Occipital lobe (tissue), 2 donors: Measurements from ENCODE around the gene UBN1. TPM values are rescaled to one million over a fixed set of nuclear protein-coding genes. Genes with fewer than 3 reads are reported as not detected.
"Not testable (repeated sequence)": the region's sequence is repeated elsewhere in the genome, so short reads cannot be mapped to it uniquely, and the experiment has no call there.

Experiments
- DNase-seq: peaks from one replicate; lab custom pipeline; 2025; lab: John Stamatoyannopoulos, UW
- total RNA-seq: library from RNA; depleted of rRNA; stranded (reverse); fragments of >200 nt; gene quantifications from one replicate; pipeline ENCODE4 v1.2.3, GENCODE V29; 2014

The UBN1 gene
- total RNA-seq, 1 donor from 2014 or later = 13.9 TPM

DNA sequence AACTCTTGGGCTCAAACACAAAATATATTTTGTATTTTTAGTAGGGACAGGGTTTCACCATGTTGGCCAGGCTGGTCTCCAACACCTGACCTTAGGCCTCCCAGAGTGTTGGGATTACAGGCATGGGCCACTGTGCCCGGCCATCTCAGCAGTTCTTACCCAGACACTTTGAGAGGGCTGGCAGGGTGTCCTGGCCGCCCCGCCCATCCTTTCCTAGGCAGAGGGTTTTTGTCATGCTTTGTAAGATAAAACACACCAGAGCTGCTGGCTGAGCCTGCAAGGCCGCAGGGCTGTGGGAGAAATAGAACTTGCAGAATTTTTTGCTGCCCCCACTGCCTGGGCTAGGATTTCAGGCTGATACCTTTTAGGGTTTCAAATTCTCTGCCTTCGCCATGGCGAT lies 80.9 kb downstream of the UBN1 start:
- no peak for DNase-seq

GRCh38 chr16:4929619-4930018 lies 82.3 kb downstream of the UBN1 start:
- DNase-seq = not testable (repeated sequence)

DNA sequence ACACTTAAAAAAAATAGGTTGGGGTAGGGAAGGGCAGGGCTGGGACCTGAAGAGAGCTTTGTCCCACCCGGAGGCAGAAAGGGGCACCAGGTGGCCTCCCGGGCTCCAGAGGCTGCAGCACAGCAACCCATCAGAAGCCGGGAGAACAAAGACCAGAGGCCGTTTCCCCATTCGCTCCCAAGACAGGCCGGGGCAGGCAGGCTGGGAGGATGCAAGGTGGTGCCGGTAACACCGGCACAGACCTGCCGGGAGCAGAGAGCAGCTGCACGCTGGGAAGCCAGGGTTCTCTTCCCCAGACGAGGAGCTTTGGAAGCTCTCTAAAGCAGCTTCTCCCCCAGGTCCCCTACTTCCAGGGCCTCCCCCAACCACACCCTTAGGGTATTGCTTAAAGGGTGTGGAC lies 84.1 kb downstream of the UBN1 start:
- no peak for DNase-seq

Other genes with a start within 250 kb of the UBN1 start
- 1.7 TPM for gene UBALD1, start 232.6 kb upstream of the UBN1 start, total RNA-seq
- gene MGRN1, start 222.7 kb upstream of the UBN1 start, total RNA-seq = 41.5 TPM
- gene NUDT16L1, start 153.9 kb upstream of the UBN1 start, total RNA-seq = 33.4 TPM
- gene ANKS3, start 113.2 kb upstream of the UBN1 start, total RNA-seq = 19.8 TPM
- gene DNAAF8, start 112.9 kb upstream of the UBN1 start, total RNA-seq = 0.62 TPM
- gene ZNF500, start 80.3 kb upstream of the UBN1 start, total RNA-seq = 10.5 TPM
- not detected for gene SEPTIN12, start 59.1 kb upstream of the UBN1 start, total RNA-seq
- not detected for gene SMIM22, start 52.1 kb upstream of the UBN1 start, total RNA-seq
- gene ROGDI, start 44.8 kb upstream of the UBN1 start, total RNA-seq = 38.7 TPM
- gene GLYR1, start 193 bp upstream of the UBN1 start, total RNA-seq = 70.2 TPM
- gene PPL, start 89.7 kb downstream of the UBN1 start, total RNA-seq = 0.31 TPM
- gene SEC14L5, start 110.8 kb downstream of the UBN1 start, total RNA-seq = 0.47 TPM
- 12.5 TPM for gene NAGPA, start 186.5 kb downstream of the UBN1 start, total RNA-seq
- gene C16orf89, start 218.5 kb downstream of the UBN1 start, total RNA-seq = 5.0 TPM
- gene ALG1, start 224.4 kb downstream of the UBN1 start, total RNA-seq = 11.4 TPM